ENCODE results near the gene ZNF518B.

DNA sequence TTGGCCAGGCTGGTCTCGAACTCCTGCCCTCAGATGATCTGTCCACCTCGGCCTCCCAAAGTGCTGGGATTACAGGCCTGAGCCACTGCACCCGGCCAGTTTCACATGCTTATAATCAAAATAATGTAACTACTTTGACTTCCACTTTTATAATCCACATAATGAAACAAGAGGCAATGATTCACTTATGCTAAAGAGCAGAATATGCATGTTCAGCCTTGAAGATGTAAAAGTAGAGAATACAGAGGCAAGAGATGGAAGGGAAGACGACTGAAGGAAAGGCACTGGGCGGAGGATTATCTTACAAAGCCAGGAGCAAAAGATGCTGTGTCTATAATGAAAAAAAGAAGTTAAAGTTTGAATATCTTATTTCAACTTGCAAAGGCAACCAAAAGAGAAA lies 13.3 kb upstream of the ZNF518B start:
- TF ChIP-seq GATA3 (IDR thresholded peaks at IDR 0.05; ENCODE audit: low read depth, low read length) = no peak
- no peak for TF ChIP-seq GATA2 (IDR thresholded peaks at IDR 0.05; ENCODE audit: low read depth, low read length)

Data from SH-SY5Y (cell line).